IMR-90 (cell line): Measurements from ENCODE around the gene DGKB.

Experiments
- POLR2A ChIP-seq: IDR thresholded peaks from 2 replicates; pipeline ENCODE4 v1.6.1; 2012; ENCODE audit warnings: mild to moderate bottlenecking, low read depth, low read length
- RAD21 ChIP-seq: IDR thresholded peaks from 2 replicates; pipeline ENCODE4 v1.6.1; 2012; ENCODE audit warnings: low read length, improper control_type of control experiment
- RCOR1 ChIP-seq: IDR thresholded peaks from 2 replicates; pipeline ENCODE4 v1.6.1; 2012; ENCODE audit warnings: mild to moderate bottlenecking, low read length, improper control_type of control experiment; ENCODE audit not compliant: insufficient replicate concordance
- TF ChIP-seq, protein P1 (sequence below): conservative IDR thresholded peaks from 2 replicates; pipeline ENCODE4 v1.5.1; 2012; ENCODE audit warnings: mild to moderate bottlenecking, low read depth, low read length, improper control_type of control experiment

DNA sequence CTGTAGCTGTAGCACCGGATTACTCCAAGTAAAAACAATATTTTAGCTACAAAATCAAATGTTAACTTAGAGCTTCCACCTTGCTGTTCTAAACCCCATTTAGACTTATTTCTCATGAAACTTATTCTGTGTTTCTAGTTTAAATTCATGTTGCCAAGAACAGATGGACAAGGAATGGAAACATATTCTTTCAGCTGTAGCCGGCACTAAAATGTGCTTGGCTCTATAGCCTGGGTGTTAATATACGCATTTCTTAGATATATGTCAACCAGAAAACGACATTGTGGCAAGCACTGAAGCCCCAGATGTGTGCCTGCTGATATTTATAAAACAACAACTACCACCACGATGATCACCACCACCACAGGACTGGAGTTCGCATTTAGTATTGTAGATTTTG is 722.8 kb downstream of the DGKB start:
- TF ChIP-seq, protein P1, sequence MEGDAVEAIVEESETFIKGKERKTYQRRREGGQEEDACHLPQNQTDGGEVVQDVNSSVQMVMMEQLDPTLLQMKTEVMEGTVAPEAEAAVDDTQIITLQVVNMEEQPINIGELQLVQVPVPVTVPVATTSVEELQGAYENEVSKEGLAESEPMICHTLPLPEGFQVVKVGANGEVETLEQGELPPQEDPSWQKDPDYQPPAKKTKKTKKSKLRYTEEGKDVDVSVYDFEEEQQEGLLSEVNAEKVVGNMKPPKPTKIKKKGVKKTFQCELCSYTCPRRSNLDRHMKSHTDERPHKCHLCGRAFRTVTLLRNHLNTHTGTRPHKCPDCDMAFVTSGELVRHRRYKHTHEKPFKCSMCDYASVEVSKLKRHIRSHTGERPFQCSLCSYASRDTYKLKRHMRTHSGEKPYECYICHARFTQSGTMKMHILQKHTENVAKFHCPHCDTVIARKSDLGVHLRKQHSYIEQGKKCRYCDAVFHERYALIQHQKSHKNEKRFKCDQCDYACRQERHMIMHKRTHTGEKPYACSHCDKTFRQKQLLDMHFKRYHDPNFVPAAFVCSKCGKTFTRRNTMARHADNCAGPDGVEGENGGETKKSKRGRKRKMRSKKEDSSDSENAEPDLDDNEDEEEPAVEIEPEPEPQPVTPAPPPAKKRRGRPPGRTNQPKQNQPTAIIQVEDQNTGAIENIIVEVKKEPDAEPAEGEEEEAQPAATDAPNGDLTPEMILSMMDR = no peak
- TF ChIP-seq RAD21 = no peak
- TF ChIP-seq RCOR1 = no peak
- TF ChIP-seq POLR2A = no peak
